Measurements from ENCODE around the gene APH1A.
A peak's percentile ranks its signal among the peaks of the same experiment; 100 is the strongest.
"Not testable (repeated sequence)": the region's sequence is repeated elsewhere in the genome, so short reads cannot be mapped to it uniquely, and the experiment has no call there.

APH1A gene

DNA sequence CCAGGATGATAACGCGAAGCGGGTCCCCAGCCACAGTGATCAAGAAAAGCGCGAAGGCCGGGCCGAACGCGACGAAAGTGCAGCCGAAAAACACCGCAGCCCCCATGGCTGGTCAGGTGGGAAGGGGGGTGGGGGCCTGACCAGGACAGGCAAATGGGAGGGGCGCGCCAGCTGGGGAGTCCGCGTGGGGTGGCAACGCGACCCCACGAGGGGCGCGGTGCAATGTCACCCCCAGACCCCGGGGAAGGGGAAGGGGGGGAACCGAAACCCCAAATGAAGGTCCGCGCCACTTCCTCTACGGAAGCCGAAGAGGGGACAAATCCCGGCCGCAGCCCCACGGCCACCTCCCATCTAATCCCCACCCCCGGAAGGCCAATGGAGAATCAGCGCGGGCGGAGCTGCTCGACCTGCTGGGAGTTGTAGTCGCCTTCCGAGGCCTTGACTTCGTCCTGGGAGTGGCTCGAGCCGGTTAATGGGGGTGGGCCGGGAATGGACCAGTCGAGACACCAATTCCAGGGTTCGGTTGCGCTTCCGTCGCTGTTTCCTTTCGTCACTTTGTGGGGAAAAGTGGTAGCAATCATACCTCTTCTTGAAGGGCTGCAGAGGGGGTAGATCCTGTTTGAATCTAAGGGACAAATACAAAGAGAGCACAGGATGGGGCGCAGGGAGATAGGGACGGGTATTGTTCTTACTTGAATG is at the start of gene APH1A:
Gene APH1A (minus strand): TSS at position 312 of the 699 bp plus-strand sequence. CDS start 206 bp downstream, at position 106.
- Mint-ChIP-seq H3K4me1 (peaks cover 21% of the 10 kb centered on the region), H3K4me3 (peak within 1 kb of the TSS; percentile 96), H3K36me3 (peaks cover 16% of the 10 kb centered on the region), H3K27ac (peak within 1 kb of the TSS; percentile 95), H3K9me3 (no peaks in the 10 kb centered on the region), H3K27me3 (no peaks in the 10 kb centered on the region)
- ATAC-seq (ENCODE audit: low read depth), result peak; percentile 89
- peak; percentile 84 to 89 for DNase-seq (ENCODE audit: low spot score in 2 of 2)

- H3K9me3 Mint-ChIP-seq; H3K27ac Mint-ChIP-seq; H3K27me3 Mint-ChIP-seq; H3K4me3 Mint-ChIP-seq; ATAC-seq (ENCODE audit: low read depth); H3K36me3 Mint-ChIP-seq; DNase-seq (ENCODE audit: low spot score in 2 of 2); H3K4me1 Mint-ChIP-seq: not testable (repeated sequence)
These were observed 45.9 kb upstream of the APH1A start for GRCh38 chr1:150314691-150315090.

DNA sequence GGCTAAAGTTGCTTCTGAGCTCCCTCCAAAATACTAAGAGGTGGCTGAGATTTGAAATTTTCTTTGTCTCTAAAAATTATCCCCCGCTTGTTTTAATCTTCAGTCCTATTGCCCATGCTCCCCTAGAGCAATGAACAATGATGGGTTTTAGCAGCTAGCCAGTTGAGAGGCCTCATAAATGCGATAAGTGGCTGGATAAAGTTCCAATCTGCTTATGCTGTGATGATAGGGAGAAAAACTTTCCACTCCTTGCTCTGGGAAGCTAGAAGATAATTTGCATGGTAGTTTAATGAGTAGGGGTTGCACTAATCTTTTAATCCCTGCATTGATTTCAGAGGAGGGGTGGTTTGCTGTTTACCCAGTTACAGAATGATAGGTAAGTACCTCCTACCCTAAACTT is 42.9 kb upstream of the APH1A start:
- ATAC-seq (ENCODE audit: low read depth), result no peak
- no peaks in the 10 kb centered on the region for H3K4me1 Mint-ChIP-seq
- no peaks in the 10 kb centered on the region for H3K9me3 Mint-ChIP-seq
- H3K36me3 Mint-ChIP-seq, result peaks cover 8% of the 10 kb centered on the region
- no peak for DNase-seq (ENCODE audit: low spot score in 2 of 2)
- no peak overlapping the region for H3K27ac Mint-ChIP-seq
- no peaks in the 10 kb centered on the region for H3K27me3 Mint-ChIP-seq
- no peak overlapping the region for H3K4me3 Mint-ChIP-seq

GRCh38 chr1:150309758-150310508 is 41.1 kb upstream of the APH1A start:
- DNase-seq (ENCODE audit: low spot score in 2 of 2) (no peak), ATAC-seq (ENCODE audit: low read depth) (no peak)
- Mint-ChIP-seq H3K27ac (peak overlapping the region; percentile 35), H3K36me3 (peaks cover 8% of the 10 kb centered on the region), H3K4me1 (no peaks in the 10 kb centered on the region), H3K9me3 (no peaks in the 10 kb centered on the region), H3K27me3 (no peaks in the 10 kb centered on the region), H3K4me3 (no peak overlapping the region)

- ATAC-seq (ENCODE audit: low read depth); H3K36me3 Mint-ChIP-seq; DNase-seq (ENCODE audit: low spot score in 2 of 2); H3K27me3 Mint-ChIP-seq; H3K9me3 Mint-ChIP-seq; H3K27ac Mint-ChIP-seq; H3K4me1 Mint-ChIP-seq; H3K4me3 Mint-ChIP-seq: not testable (repeated sequence)
These were observed 39.8 kb upstream of the APH1A start for GRCh38 chr1:150308585-150308984.

DNA sequence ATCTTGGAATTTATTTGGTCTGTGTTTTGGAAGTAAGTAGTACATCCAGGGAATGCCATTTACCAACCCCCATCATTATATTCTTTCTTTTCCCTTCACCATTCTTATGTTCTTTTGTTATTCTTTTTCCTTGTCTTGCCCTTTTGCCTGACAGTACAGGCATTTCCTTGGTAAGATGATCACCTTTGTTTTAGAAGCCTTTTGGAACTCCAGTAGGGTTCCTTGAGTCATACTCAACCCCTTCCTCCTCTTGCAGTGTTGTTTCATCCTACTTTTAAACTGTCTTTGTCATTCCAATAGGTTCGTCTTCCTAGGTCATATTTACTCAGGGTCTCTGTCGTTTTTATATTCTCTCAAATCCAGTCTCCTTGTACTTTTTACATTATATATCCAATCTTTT is 34.1 kb upstream of the APH1A start:
- no peak for ATAC-seq (ENCODE audit: low read depth)
- no peaks in the 10 kb centered on the region for H3K9me3 Mint-ChIP-seq
- peaks cover 16% of the 10 kb centered on the region for H3K36me3 Mint-ChIP-seq
- H3K4me3 Mint-ChIP-seq, result no peak overlapping the region
- H3K27ac Mint-ChIP-seq, result peak overlapping the region; percentile 3
- H3K27me3 Mint-ChIP-seq, result no peaks in the 10 kb centered on the region
- peaks cover 2% of the 10 kb centered on the region for H3K4me1 Mint-ChIP-seq
- no peak for DNase-seq (ENCODE audit: low spot score in 2 of 2)

GRCh38 chr1:150302338-150302737 is 33.5 kb upstream of the APH1A start:
- Mint-ChIP-seq H3K36me3 (peaks cover 15% of the 10 kb centered on the region), H3K27ac (no peak overlapping the region)
- no peak for ATAC-seq (ENCODE audit: low read depth)

DNA sequence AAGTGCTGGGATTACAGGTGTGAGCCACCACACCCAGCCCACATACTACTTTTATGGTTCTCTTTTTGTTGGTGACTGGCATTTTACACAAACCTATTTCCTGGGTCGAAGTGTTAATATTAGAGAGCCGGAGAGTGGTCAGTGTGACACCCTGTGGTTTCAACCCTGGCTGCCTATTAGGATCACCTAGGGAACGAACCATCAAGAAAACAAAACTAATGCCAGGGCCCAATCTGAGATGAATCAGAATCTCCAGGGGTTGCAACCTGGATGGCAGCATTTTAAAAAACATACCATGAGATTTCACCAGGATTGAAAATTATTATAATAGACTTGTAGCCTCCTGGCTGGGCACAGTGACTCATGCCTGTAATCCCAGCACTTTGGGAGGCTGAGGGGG is 30.9 kb upstream of the APH1A start:
- Mint-ChIP-seq H3K4me1 (peaks cover 7% of the 10 kb centered on the region), H3K36me3 (peaks cover 21% of the 10 kb centered on the region), H3K9me3 (no peaks in the 10 kb centered on the region), H3K27ac (no peak overlapping the region), H3K27me3 (no peaks in the 10 kb centered on the region), H3K4me3 (no peak overlapping the region)
- ATAC-seq (ENCODE audit: low read depth) (no peak), DNase-seq (ENCODE audit: low spot score in 2 of 2) (no peak)

More at GRCh38 chr1:150302338-150302737, 33.5 kb upstream of the APH1A start:
- Mint-ChIP-seq H3K4me3 (no peak overlapping the region), H3K4me1 (peaks cover 2% of the 10 kb centered on the region), H3K9me3 (no peaks in the 10 kb centered on the region), H3K27me3 (no peaks in the 10 kb centered on the region)
- no peak for DNase-seq (ENCODE audit: low spot score in 2 of 2)

GRCh38 chr1:150295476-150295875 is 26.7 kb upstream of the APH1A start:
- no peak overlapping the region for H3K27ac Mint-ChIP-seq
- H3K4me3 Mint-ChIP-seq, result no peak overlapping the region
- no peaks in the 10 kb centered on the region for H3K27me3 Mint-ChIP-seq
- H3K4me1 Mint-ChIP-seq, result peaks cover 15% of the 10 kb centered on the region
- no peaks in the 10 kb centered on the region for H3K9me3 Mint-ChIP-seq
- peaks cover 6% of the 10 kb centered on the region for H3K36me3 Mint-ChIP-seq
- DNase-seq (ENCODE audit: low spot score in 2 of 2) (no peak), ATAC-seq (ENCODE audit: low read depth) (no peak)

- peak; percentile 97 for ATAC-seq (ENCODE audit: low read depth)
- peak; percentile 76 to 88 for DNase-seq (ENCODE audit: low spot score in 2 of 2)
- H3K9me3 Mint-ChIP-seq, result no peaks in the 10 kb centered on the region
- peak within 1 kb of the TSS; percentile 90 for H3K4me3 Mint-ChIP-seq
- peak within 1 kb of the TSS; percentile 98 for H3K27ac Mint-ChIP-seq
- H3K27me3 Mint-ChIP-seq, result no peaks in the 10 kb centered on the region
- H3K36me3 Mint-ChIP-seq, result peaks cover 6% of the 10 kb centered on the region
- peaks cover 16% of the 10 kb centered on the region for H3K4me1 Mint-ChIP-seq
These were observed 24.8 kb upstream of the APH1A start, which contains the start of gene MRPS21 for GRCh38 chr1:150293433-150294253. TSS of gene MRPS21 (plus strand) at chr1:150293861. CDS start at chr1:150294367, 506 bp downstream.

DNA sequence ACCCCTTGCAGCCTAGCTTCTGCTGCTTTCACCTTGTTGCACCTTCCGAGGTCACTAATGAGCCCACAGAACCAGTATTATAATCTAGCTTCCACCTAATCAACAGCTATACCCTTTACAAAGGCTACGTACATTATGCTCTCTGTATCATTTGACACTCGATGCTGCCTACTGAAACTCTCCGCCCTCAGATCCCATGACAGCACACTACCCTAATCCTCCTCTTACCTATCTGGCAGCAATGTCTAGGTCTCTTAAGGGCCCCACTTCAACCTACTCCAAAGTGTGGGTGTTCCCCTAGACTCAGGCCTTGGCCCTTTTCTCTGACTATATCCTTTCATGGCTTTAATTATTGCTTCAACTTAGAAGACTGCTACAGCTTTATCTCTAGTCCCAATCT is 20.0 kb upstream of the APH1A start:
- peaks cover 8% of the 10 kb centered on the region for H3K4me1 Mint-ChIP-seq
- no peaks in the 10 kb centered on the region for H3K36me3 Mint-ChIP-seq
- DNase-seq (ENCODE audit: low spot score in 2 of 2) (no peak), ATAC-seq (ENCODE audit: low read depth) (no peak)
- no peaks in the 10 kb centered on the region for H3K9me3 Mint-ChIP-seq
- H3K27me3 Mint-ChIP-seq, result no peaks in the 10 kb centered on the region
- H3K27ac Mint-ChIP-seq, result no peak overlapping the region
- no peak overlapping the region for H3K4me3 Mint-ChIP-seq

DNA sequence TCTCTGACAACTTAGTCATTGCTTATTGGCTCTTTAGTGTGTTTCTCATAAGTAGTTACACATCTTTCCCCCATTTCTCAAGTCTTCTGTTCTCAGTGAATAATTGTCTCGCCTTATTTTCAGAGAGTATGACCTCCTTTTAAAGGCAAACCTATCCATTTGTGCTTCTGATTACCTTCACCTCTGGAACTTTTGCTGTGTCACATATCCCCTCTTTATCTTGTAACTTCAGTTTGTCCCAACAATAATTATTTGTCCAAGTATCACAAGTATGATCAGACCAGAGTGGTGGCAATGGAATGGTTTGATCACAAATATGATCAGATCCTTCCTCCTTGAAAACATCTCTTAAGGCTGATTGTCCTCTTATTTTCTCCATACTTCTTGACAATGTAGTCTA is 19.6 kb upstream of the APH1A start:
- peak overlapping the region; percentile 4 for H3K27ac Mint-ChIP-seq
- H3K36me3 Mint-ChIP-seq, result no peaks in the 10 kb centered on the region
- H3K4me3 Mint-ChIP-seq, result no peak overlapping the region
- H3K4me1 Mint-ChIP-seq, result peaks cover 6% of the 10 kb centered on the region
- H3K27me3 Mint-ChIP-seq, result no peaks in the 10 kb centered on the region
- ATAC-seq (ENCODE audit: low read depth) (no peak), DNase-seq (ENCODE audit: low spot score in 2 of 2) (no peak)
- no peaks in the 10 kb centered on the region for H3K9me3 Mint-ChIP-seq

DNA sequence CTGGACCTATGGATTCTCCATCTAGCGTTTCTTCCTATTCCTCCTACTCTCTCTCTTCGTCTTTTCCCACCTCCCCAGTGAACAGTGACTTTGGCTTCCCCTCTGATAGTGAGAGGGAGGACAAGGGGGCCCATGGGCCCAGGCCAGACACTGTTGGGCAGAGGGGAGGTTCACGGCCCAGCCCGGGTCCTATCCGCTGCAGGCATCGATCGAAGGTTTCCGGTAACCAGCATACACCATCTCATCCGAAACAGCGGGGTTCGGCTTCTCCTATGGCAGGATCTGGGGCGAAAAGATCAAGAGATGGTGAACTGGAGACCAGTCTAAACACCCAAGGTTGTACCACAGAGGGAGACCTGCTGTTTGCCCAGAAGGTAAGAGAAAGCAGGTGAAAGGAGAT is 14.4 kb upstream of the APH1A start:
- peaks cover 2% of the 10 kb centered on the region for H3K27me3 Mint-ChIP-seq
- H3K4me3 Mint-ChIP-seq, result peak overlapping the region; percentile 1

DNA sequence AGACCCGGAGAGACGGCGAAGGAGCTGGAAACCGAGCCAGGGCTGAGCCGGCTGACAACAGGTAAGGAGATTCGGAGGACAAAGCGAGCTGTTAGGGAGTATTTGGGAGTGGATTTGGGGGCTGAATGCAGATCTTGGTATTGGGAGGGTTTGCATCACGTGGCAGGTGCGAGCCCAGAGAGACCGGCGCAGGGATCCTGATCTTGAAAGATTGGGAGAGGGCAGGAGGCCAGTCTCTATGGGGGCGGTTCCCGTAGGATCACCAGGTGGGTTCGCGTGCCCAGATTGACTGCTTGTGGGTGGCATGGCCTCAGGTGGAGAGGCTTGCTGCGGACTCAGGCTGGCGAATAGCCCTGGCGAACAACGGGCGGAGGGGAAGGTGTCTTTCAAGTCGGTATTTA is 13.7 kb upstream of the APH1A start:
- H3K27ac Mint-ChIP-seq, result peak overlapping the region; percentile 76
- peaks cover 2% of the 10 kb centered on the region for H3K27me3 Mint-ChIP-seq
- peaks cover 14% of the 10 kb centered on the region for H3K4me1 Mint-ChIP-seq
- no peak for DNase-seq (ENCODE audit: low spot score in 2 of 2)
- H3K4me3 Mint-ChIP-seq, result peak overlapping the region; percentile 85
- peaks cover 5% of the 10 kb centered on the region for H3K36me3 Mint-ChIP-seq
- ATAC-seq (ENCODE audit: low read depth), result no peak
- H3K9me3 Mint-ChIP-seq, result peaks cover 1% of the 10 kb centered on the region

More for the DNA sequence above, 14.4 kb upstream of the APH1A start:
- H3K36me3 Mint-ChIP-seq, result peaks cover 5% of the 10 kb centered on the region
- peaks cover 1% of the 10 kb centered on the region for H3K9me3 Mint-ChIP-seq
- H3K4me1 Mint-ChIP-seq, result peaks cover 14% of the 10 kb centered on the region
- peak overlapping the region; percentile 4 for H3K27ac Mint-ChIP-seq
- ATAC-seq (ENCODE audit: low read depth) (no peak), DNase-seq (ENCODE audit: low spot score in 2 of 2) (no peak)
